ENCODE results near the gene HNF4A. TPM values are rescaled to one million over a fixed set of nuclear protein-coding genes. Genes with fewer than 3 reads are reported as not detected.

HNF4A gene
- total and polyA plus RNA-seq, 2 of the 13 experiments (the other 11 are each of a cell fraction or from before 2014, with no cell fraction given), result 80.9 to 169 TPM

DNA sequence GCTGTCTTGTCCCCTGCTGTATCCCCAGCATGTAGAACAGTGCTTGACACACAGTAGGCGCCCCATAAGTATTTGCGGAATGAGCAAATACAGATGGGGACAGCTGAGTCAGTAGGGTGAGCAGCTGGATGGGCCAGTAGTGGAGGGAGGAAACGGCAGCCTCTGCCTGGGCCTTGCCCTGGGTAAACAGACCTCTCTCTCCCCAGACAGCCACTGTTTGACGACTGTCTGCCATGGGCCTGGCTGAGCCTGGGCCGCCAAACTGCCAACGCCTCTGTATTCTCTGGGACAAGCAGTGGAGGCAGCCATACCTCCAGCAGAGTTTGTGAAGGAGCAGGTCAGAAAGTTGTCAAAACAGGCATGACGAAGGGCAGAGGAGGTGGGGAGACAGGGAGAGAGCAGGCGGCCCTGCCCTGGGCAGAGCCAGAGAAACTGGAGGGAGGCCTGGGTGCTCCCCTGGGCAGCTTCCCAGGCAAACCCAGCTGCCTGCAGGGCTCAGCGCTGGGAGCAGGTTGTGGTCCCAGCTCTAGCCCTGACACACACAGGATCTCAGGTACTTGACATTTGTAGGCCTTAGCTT lies 15.2 kb downstream of the HNF4A start (continued):
- TF ChIP-seq, protein P1, sequence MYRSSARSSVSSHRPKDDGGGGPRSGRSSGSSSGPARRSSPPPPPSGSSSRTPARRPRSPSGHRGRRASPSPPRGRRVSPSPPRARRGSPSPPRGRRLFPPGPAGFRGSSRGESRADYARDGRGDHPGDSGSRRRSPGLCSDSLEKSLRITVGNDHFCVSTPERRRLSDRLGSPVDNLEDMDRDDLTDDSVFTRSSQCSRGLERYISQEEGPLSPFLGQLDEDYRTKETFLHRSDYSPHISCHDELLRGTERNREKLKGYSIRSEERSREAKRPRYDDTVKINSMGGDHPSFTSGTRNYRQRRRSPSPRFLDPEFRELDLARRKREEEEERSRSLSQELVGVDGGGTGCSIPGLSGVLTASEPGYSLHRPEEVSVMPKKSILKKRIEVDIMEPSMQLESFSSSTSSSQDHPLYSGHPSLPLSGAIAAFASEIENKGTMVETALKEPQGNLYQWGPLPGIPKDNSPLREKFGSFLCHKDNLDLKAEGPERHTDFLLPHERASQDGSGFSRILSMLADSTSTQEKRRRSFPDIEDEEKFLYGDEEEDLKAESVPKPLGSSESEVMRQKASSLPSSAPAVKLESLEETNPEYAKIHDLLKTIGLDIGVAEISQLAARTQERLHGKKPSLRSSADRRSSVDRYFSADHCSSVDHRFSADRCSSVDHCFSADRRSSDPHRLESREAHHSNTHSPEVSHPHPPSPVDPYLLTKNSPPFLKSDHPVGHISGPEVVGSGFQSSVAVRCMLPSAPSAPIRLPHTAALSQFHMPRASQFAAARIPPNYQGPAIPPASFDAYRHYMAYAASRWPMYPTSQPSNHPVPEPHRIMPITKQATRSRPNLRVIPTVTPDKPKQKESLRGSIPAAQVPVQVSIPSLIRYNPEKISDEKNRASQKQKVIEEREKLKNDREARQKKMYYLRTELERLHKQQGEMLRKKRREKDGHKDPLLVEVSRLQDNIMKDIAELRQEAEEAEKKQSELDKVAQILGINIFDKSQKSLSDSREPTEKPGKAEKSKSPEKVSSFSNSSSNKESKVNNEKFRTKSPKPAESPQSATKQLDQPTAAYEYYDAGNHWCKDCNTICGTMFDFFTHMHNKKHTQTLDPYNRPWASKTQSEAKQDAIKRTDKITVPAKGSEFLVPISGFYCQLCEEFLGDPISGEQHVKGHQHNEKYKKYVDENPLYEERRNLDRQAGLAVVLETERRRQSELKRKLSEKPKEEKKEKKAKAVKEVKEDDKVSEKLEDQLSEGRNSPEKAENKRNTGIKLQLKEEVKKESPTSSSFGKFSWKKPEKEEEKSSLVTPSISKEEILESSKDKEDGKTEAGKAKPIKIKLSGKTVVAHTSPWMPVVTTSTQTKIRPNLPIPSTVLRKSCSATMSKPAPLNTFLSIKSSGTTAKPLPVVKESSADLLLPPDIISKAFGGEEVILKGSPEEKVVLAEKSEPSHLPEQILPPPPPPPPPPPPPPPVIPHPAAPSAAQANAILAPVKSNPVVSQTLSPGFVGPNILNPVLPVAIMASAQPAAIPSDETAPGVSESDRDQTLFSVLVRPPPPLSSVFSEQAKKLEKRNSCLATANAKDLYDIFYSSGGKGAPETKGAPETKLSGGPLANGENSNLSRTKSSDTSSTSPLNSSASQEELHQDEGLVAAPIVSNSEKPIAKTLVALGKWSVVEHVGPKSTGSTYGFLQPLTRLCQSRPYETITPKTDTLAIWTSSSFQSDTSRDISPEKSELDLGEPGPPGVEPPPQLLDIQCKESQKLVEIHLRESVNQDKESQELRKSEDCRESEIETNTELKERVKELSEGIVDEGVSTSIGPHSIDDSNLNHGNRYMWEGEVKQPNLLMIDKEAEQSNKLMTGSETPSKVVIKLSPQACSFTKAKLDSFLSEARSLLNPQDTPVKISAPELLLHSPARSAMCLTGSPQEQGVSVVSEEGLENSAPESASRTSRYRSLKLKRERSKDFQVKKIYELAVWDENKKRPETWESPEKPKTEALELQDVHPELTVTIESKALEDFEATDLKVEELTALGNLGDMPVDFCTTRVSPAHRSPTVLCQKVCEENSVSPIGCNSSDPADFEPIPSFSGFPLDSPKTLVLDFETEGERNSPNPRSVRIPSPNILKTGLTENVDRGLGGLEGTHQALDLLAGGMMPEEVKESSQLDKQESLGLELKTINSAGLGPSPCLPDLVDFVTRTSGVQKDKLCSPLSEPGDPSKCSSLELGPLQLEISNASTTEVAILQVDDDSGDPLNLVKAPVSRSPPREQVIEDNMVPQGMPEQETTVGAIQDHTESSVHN (CRISPR knock-in tag; IDR thresholded peaks at IDR 0.05), result no peak
- TF ChIP-seq ZNF790 (CRISPR knock-in tag; IDR thresholded peaks at IDR 0.05; ENCODE audit: borderline replicate concordance), result no peak
- no peak for TF ChIP-seq TBP (CRISPR knock-in tag; IDR thresholded peaks at IDR 0.05)
- TF ChIP-seq, protein P2, sequence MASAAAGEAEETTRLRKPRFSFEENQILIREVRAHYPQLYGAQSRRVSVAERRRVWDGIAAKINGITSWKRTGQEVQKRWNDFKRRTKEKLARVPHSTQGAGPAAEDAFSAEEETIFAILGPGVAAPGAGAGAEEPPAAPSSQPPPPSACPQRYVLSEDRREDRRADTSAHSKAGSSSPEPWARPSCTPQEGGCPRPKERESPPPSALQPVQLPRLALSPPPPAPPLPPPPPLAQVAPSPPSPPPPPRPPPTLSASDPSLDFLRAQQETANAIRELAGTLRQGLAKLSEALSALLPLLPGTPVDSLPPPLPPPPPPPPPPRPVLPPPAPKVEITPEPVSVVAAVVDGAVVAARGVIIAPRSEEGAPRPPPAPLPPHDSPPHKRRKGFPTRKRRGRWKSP (CRISPR knock-in tag; IDR thresholded peaks at IDR 0.05), result no peak
- TF ChIP-seq, protein P3, sequence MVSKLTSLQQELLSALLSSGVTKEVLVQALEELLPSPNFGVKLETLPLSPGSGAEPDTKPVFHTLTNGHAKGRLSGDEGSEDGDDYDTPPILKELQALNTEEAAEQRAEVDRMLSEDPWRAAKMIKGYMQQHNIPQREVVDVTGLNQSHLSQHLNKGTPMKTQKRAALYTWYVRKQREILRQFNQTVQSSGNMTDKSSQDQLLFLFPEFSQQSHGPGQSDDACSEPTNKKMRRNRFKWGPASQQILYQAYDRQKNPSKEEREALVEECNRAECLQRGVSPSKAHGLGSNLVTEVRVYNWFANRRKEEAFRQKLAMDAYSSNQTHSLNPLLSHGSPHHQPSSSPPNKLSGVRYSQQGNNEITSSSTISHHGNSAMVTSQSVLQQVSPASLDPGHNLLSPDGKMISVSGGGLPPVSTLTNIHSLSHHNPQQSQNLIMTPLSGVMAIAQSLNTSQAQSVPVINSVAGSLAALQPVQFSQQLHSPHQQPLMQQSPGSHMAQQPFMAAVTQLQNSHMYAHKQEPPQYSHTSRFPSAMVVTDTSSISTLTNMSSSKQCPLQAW (CRISPR knock-in tag; IDR thresholded peaks at IDR 0.05), result peak; percentile 94
- TF ChIP-seq ZNF678 (CRISPR knock-in tag; IDR thresholded peaks at IDR 0.05), result no peak
- 0 out of 2 replicates have a peak, but pooled peaks have one; percentile 54 for TF ChIP-seq ZNF317 (CRISPR knock-in tag; IDR thresholded peaks at IDR 0.05)
- TF ChIP-seq, protein P4, sequence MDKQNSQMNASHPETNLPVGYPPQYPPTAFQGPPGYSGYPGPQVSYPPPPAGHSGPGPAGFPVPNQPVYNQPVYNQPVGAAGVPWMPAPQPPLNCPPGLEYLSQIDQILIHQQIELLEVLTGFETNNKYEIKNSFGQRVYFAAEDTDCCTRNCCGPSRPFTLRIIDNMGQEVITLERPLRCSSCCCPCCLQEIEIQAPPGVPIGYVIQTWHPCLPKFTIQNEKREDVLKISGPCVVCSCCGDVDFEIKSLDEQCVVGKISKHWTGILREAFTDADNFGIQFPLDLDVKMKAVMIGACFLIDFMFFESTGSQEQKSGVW (CRISPR knock-in tag; IDR thresholded peaks at IDR 0.05; ENCODE audit: borderline replicate concordance), result no peak
- no peak for TF ChIP-seq ZNF558 (CRISPR knock-in tag; IDR thresholded peaks at IDR 0.05; ENCODE audit: borderline replicate concordance)
- peak; percentile 78 for TF ChIP-seq ETV6 (CRISPR knock-in tag; conservative IDR thresholded peaks at IDR 0.05)
- peak; percentile 92 for TF ChIP-seq HOXA3 (CRISPR knock-in tag; IDR thresholded peaks at IDR 0.05)
